HG03039 (cell line): ENCODE data around the gene FAM174C.
"Not testable (repeated sequence)": the region's sequence is repeated elsewhere in the genome, so short reads cannot be mapped to it uniquely, and the experiment has no call there.

Source experiments
- ATAC-seq: cut with Tn5 transposase; IDR thresholded peaks from one replicate; pipeline ENCODE4 v1.9.1; 2021; ENCODE audit warnings: mild to moderate bottlenecking, moderate library complexity; ENCODE audit not compliant: unreplicated experiment

The FAM174C gene

DNA sequence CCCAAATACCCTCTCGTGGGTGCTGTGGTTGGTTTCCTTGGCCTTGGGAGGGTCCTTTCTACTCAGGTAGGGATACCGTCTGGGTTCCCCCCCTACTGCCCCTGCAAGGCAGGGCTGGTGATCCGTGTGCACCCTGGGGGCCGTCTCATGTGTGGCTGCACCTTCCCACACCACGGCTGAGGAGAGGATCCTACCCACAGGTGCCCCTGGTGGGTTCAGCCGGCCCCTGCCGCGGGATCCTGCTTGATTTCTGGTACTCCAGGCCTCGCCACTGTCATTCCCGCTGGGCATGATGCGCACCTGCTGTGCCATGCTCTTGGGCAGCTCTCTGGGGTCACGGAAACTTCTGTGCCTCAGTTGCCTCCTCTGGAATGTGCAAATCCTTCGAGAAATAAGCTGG lies 41.1 kb downstream of the FAM174C start:
- no peak for ATAC-seq

DNA sequence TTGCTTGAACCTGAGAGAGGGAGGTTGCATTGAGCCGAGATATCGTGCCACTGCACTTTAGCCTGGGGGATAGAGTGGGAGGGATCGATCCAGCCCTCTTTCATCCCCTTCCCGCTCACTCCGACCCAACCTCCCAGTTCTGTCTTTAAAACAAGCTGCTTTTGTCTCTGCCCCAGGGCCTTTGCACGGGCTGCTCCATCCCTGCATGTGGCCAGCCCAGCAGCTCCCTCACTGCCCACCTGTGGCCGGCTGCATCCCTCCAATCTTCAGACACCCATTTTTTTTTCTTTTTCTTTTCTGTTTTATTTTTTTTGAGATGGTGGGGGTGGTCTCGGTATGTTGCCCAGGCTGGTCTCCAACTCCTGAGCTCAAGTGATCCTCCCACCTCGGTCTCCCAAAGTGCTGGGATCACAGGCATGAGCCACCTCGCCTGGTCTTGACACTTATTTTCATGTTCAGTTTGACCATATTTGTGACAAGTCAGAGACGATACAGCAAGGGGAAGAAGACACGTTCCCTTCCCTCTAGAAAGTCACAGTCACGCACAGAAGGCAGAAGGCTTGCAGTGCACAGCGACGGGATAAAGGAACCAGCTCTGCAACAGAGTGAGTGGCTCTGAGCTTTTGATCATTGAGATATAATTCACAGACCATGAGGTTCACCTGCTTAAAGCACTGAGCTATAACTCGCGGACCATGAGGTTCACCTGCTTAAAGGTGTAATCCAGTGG lies 42.1 kb downstream of the FAM174C start:
- ATAC-seq, result no peak

DNA sequence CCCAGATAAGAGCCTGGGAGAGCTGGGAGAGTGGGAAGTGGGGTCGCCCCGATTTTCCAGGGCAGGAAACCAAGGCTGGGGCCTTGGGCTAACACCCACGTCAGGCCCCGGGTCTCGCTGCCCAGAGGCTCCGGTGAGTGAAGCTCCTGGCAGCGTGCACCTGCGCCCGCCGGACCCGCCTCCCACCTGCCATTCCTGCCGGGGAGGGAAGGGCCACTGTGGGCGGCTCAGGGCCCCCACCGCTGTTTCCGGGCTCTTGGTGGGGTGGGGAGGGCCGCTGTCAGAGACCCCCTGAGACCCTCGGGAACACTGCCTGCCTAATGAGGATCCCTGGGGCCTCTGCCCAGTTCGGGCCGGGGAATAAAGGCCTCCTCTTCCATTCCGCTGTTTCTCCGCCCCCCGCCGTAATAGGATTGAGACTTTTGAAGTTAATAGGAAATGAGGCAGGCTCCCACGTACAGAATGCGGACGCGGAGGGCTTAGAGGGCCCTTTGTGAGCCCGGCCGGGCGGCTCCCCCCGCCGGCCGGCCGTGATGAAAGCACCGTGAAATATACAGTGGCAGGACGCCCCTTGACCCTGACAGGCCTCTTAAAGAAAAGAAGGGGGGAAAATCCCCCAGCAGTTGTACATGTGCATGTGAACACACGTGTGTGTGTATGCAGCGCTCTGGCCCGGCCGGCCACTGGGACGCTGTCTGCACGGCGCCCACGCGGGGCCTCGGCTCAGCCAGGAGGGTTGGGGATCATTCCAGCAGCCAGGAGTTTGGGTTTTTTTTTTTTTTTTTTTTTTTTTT lies 43.5 kb downstream of the FAM174C start:
- ATAC-seq, result no peak

DNA sequence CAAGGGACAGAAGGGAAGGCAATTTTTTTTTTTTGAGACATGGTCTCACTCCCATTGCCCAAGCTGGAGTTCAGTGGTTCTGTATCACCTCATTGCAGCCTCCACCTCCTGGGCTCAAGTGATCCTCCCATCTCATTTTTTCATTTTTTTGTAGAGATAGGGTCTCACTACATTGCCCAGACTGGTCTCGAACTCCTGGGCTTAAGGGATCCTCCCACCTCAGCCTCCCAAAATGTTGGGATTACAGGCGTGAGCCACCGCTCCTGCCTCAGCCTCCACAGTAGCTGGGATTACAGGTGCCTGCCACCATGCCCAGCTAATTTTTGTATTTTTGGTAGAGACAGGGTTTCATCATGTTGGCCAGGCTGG lies 44.9 kb downstream of the FAM174C start:
- ATAC-seq, result not testable (repeated sequence)

DNA sequence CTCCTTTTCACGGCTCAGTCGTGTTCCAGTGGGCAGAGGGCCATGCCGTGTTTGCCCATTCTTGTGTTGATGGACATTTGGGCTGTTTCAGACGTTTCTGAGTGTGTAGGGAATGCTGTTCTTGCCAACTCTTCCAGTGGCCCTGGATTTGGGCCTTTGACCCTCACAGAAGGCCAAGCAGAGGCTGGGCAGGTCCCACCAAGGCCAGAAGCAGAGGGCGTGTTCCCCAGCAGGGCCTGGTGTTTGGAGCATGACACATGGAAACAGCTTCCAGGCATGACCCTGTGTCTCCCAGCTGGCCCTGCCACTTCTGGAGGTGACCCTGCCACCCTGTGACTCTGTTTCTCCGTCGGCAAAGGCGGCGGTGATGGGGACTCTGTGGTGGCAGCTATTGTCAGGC lies 46.2 kb downstream of the FAM174C start:
- ATAC-seq, result no peak

DNA sequence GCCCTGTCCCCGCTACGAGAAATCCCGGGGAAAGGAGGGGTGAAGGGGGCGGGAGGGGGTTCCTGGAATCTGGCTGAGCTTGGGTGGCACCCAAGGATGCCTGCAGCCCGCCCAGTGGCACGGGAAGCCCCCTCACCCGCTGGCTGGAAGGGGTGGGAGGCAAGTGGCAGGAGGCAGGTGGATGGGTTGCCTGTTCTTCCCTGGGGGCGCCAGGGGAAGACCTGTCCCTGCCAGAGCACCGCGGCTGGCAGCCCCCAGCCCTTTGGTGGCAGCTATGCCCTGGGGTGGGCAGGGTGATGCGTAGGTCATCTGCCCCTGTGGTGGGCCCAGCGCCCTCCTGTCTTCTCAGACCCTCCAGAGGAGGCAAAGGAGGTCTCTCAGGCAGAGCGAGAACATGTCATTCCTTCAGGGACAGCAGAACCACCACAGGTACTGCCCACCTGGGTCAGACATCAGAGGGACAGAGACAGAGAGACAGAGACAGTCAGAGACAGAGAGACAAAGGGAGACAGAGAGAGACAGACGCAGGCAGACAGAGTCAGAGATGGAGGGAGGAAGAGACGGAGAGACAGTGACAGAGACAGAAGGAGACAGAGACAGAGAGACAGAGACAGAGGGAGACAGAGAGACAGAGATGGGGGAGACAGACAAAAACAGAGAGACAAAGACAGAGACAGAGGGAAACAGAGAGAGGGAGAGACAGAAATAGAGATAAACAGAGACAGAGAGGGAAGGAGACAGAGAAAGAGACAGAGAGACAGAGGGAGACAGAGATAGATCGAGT lies 47.1 kb downstream of the FAM174C start:
- no peak for ATAC-seq

DNA sequence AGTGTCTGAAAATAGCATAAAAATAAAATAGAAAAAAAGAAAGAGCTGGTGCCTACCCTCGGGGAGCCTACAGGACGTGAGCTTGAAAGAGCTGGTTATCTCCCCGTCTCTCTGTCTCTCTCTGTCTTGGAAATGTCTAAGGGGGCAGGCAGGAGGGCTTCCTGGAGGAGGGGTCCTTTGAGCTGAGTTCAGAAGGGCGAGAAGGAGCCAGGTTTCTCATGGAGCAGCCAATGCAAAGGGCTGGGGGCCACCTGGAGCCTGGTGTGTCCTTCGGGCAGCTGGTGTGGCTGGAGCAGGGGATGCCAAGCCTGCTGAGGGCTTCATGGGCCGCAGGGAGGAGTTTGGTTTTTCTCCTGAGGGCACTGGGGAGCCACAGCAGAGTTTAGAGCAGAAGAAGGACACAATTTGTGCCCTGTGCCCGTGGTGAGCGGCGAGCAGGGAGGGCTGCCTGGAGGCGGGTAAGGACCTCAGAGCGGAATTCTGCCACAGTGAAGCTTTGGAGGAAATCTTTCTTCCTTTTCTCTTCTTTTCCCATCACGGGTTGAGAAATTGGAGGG lies 49.0 kb downstream of the FAM174C start:
- no peak for ATAC-seq

DNA sequence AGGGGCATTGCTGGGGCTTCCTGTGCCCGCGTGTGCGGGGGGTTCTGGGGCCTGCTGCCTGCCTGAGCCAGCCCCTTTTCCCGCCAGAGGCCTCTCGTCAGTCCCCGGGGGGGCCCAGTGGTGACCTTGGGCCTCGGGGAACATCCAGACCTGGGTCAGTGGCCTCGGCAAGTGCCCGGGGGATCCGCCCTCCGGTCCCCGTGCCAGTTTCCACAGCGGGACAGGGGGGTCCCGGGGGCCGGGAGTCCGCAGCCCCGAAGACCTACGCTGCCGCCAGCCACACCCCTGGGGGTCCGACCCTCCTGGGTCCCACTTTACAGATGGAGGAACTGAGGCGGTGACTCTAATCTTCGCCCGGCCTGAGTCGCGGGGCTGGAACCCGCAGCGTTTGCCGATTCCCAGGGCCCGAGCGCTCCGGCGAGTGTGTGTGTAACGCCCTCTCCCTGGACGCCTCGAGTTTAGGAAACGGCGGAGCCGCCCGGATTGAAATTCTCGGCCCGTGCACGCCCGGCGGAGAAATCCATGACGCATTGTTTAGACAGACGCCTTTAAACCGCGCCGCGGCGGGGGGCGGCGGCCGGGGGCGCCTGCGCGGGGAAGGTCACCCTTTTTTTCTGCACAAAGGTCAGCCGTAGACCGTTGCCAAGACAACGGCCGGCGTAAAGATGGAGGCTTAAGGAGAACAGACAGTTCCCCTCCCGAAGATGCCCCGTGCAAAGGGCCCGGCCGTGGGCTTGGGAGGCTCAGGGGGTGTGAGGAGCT lies 49.7 kb downstream of the FAM174C start:
- no peak for ATAC-seq

DNA sequence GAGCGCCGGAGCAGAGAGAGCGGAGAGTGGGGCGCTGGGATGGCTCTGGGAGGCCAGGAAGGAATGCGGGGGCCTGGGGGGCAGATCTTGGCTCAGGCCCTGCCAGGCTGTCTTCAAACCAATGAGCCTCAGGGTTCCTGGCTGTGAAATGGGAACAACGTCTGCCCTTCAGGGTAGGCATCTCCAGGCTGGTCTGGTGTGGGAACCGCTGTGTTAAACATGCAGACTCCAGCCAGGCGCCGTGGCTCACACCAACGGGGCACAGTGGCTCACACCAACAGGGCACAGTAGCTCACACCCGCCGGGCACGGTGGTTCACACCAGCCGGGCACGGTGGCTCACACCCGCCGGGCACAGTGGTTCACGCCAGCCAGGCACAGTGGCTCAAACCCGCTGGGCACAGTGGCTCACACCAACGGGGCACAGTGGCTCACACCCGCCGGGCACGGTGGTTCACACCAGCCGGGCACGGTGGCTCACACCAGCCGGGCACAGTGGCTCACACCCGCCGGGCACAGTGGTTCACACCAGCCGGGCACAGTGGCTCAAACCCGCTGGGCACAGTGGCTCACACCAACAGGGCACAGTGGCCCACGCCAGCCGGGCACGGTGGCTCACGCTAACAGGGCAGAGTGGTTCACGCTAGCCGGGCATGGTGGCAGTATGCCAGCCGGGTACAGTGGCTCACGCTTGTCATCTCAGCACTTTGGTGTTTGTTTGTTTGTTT lies 50.4 kb downstream of the FAM174C start:
- no peak for ATAC-seq

DNA sequence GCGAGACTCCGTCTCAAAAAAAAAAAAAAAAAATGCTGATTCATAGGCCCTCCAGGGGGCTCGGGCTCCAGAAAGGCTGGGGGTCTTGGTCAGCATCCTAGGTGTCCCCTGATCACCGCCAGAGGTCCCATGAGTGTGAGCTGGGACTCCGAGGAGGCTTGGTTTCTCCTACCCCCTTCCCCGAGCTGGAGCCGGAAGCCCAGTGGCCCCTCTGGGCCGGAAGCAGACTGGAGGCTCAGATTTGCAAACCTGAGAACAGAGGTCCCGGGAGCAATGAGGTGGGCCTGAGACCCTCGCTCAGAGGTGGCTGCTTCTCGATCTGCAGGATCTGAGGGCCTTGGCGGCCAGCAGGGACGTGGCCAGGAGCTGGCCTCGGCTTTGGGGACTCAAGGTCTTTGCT lies 51.8 kb downstream of the FAM174C start:
- no peak for ATAC-seq
